ENCODE data around the gene BAHCC1.
A peak's percentile ranks its signal among the peaks of the same experiment; 100 is the strongest.
"Not testable (repeated sequence)": the region's sequence is repeated elsewhere in the genome, so short reads cannot be mapped to it uniquely, and the experiment has no call there.

BAHCC1 gene

GRCh38 chr17:81349397-81350319 is 45.6 kb upstream of the BAHCC1 start:
- TF ChIP-seq CTCF (IDR thresholded peaks at IDR 0.05; ENCODE audit: low read depth, low read length) = no peak
- H3K4me3 ChIP-seq (replicated peaks in 1 of 2; ENCODE audit: low read depth in 2 of 2, low read length in 2 of 2) = no peak overlapping the region
- peak in 1 of 2 donors; percentile 51 for DNase-seq (ENCODE audit: low read depth in 2 of 2)

GRCh38 chr17:81350320-81350890 is 44.9 kb upstream of the BAHCC1 start:
- no peak for DNase-seq (ENCODE audit: low read depth in 2 of 2)
- TF ChIP-seq CTCF (IDR thresholded peaks at IDR 0.05; ENCODE audit: low read depth, low read length) = no peak
- no peak overlapping the region for H3K4me3 ChIP-seq (replicated peaks in 1 of 2; ENCODE audit: low read depth in 2 of 2, low read length in 2 of 2)

GRCh38 chr17:81351329-81352052 is 43.8 kb upstream of the BAHCC1 start:
- not testable (repeated sequence) for DNase-seq (ENCODE audit: low read depth in 2 of 2); H3K4me3 ChIP-seq (replicated peaks in 1 of 2; ENCODE audit: low read depth in 2 of 2, low read length in 2 of 2)

- H3K4me3 ChIP-seq (replicated peaks in 1 of 2; ENCODE audit: low read depth in 2 of 2, low read length in 2 of 2); DNase-seq (ENCODE audit: low read depth in 2 of 2): not testable (repeated sequence)
Measured at GRCh38 chr17:81352056-81352455, 43.2 kb upstream of the BAHCC1 start.

- no peak for DNase-seq (ENCODE audit: low read depth in 2 of 2)
- no peak overlapping the region for H3K4me3 ChIP-seq (replicated peaks in 1 of 2; ENCODE audit: low read depth in 2 of 2, low read length in 2 of 2)
- no peak for TF ChIP-seq CTCF (IDR thresholded peaks at IDR 0.05; ENCODE audit: low read depth, low read length)
Measured at GRCh38 chr17:81354252-81354953, 40.9 kb upstream of the BAHCC1 start.

- TF ChIP-seq CTCF (IDR thresholded peaks at IDR 0.05; ENCODE audit: low read depth, low read length) = no peak
- H3K4me3 ChIP-seq (replicated peaks in 1 of 2; ENCODE audit: low read depth in 2 of 2, low read length in 2 of 2) = no peak overlapping the region
- DNase-seq (ENCODE audit: low read depth in 2 of 2) = no peak
Measured at GRCh38 chr17:81354954-81355347, 40.3 kb upstream of the BAHCC1 start.

GRCh38 chr17:81359218-81359617 is 36.0 kb upstream of the BAHCC1 start:
- H3K4me3 ChIP-seq (replicated peaks in 1 of 2; ENCODE audit: low read depth in 2 of 2, low read length in 2 of 2) = no peak overlapping the region
- TF ChIP-seq CTCF (IDR thresholded peaks at IDR 0.05; ENCODE audit: low read depth, low read length) = no peak
- no peak for DNase-seq (ENCODE audit: low read depth in 2 of 2)

- not testable (repeated sequence) for DNase-seq (ENCODE audit: low read depth in 2 of 2)
Measured at GRCh38 chr17:81362001-81362400, 33.3 kb upstream of the BAHCC1 start.

More at GRCh38 chr17:81362001-81362400, 33.3 kb upstream of the BAHCC1 start:
- not testable (repeated sequence) for H3K4me3 ChIP-seq (replicated peaks in 1 of 2; ENCODE audit: low read depth in 2 of 2, low read length in 2 of 2)
